Hepatocyte (in vitro differentiated cells): ENCODE data around the gene PDE11A. TPM values are rescaled to one million over a fixed set of nuclear protein-coding genes. Genes with fewer than 3 reads are reported as not detected.
"Not testable (repeated sequence)": the region's sequence is repeated elsewhere in the genome, so short reads cannot be mapped to it uniquely, and the experiment has no call there.

ENCODE experiments used
- DNase-seq: peaks from one replicate; pipeline ENCODE4 v3.0.0-alpha.2; 2016; ENCODE audit warnings: low spot score
- H2AFZ ChIP-seq: fragments of 200-600 bp; sonication (generic); 2 replicates; pipeline ENCODE4 v1.6.0; 2016; ENCODE audit warnings: antibody characterized with exemption, mild to moderate bottlenecking
- H3K27ac ChIP-seq: fragments of 200-600 bp; sonication (generic); 2 replicates; pipeline ENCODE4 v1.5.1; 2016; ENCODE audit warnings: mild to moderate bottlenecking
- H3K27me3 ChIP-seq: fragments of 200-600 bp; sonication (generic); 2 replicates; pipeline ENCODE4 v1.6.1; 2016
- H3K36me3 ChIP-seq: fragments of 200-600 bp; sonication (generic); replicated peaks from 2 replicates; pipeline ENCODE4 v1.5.1; 2016; ENCODE audit warnings: low read depth; ENCODE audit not compliant: insufficient read depth
- H3K4me1 ChIP-seq: fragments of 200-600 bp; sonication (generic); 2 replicates; pipeline ENCODE4 v1.5.1; 2016; ENCODE audit warnings: mild to moderate bottlenecking, moderate library complexity; ENCODE audit not compliant: insufficient read depth
- H3K4me2 ChIP-seq: fragments of 200-600 bp; sonication (generic); 2 replicates; pipeline ENCODE4 v1.6.0; 2016
- H3K4me3 ChIP-seq: fragments of 200-600 bp; sonication (generic); 2 replicates; pipeline ENCODE4 v1.5.1; 2016; ENCODE audit warnings: mild to moderate bottlenecking
- H3K79me2 ChIP-seq: fragments of 200-600 bp; sonication (generic); 2 replicates; pipeline ENCODE4 v1.6.0; 2017; ENCODE audit warnings: mild to moderate bottlenecking
- H3K9me2 ChIP-seq: fragments of 200-600 bp; sonication (generic); replicated peaks from 2 replicates; pipeline ENCODE4 v1.6.0; 2017; ENCODE audit warnings: mild to moderate bottlenecking; ENCODE audit not compliant: insufficient read depth
- H3K9me3 ChIP-seq: fragments of 200-600 bp; sonication (generic); 2 replicates; pipeline ENCODE4 v1.5.1; 2016; ENCODE audit warnings: low read depth, mild to moderate bottlenecking
- H4K20me1 ChIP-seq: fragments of 200-600 bp; sonication (generic); 2 replicates; pipeline ENCODE4 v1.6.0; 2016; ENCODE audit warnings: mild to moderate bottlenecking; ENCODE audit not compliant: insufficient read depth, poor library complexity, severe bottlenecking
- EZH2 ChIP-seq: fragments of 200-600 bp; sonication (generic); IDR thresholded peaks from 2 replicates; pipeline ENCODE4 v1.6.1; 2016; ENCODE audit warnings: antibody characterized with exemption, mild to moderate bottlenecking, borderline replicate concordance
- EZH2phosphoT487 ChIP-seq: fragments of 200-600 bp; sonication (generic); IDR thresholded peaks from one replicate; pipeline ENCODE4 v1.6.1; 2018; ENCODE audit warnings: antibody characterized with exemption, mild to moderate bottlenecking, low read depth, moderate library complexity; ENCODE audit not compliant: unreplicated experiment, severe bottlenecking
- WGBS: methylation state at CpG from one replicate; pipeline ENCODE4 v1.1.6; 2016; ENCODE audit warnings: low lambda C conversion rate; ENCODE audit errors: missing lambda C conversion rate; 5-methylcytosine and 5-hydroxymethylcytosine counted together
- polyA plus RNA-seq: library from polyadenylated mRNA; unstranded; fragments of >200 nt; fragmentation: Nextera tagmentation; extraction: Ambion mirVana; gene quantifications from 2 replicates; pipeline ENCODE4 v1.2.1, GENCODE V29; 2016
- total RNA-seq: library from RNA; depleted of rRNA; stranded (reverse); fragments of >200 nt; gene quantifications from 2 replicates; pipeline ENCODE4 v1.2.3, GENCODE V29; 2014
- TF ChIP-seq, protein P1 (sequence below): fragments of 200-600 bp; sonication (generic); IDR thresholded peaks from 2 replicates; pipeline ENCODE4 v1.5.1; 2016; ENCODE audit warnings: antibody characterized with exemption, mild to moderate bottlenecking; ENCODE audit not compliant: poor library complexity

The PDE11A gene
- total and polyA plus RNA-seq, 2 experiments from 2014 or later = 0.71 to 1.9 TPM

DNA sequence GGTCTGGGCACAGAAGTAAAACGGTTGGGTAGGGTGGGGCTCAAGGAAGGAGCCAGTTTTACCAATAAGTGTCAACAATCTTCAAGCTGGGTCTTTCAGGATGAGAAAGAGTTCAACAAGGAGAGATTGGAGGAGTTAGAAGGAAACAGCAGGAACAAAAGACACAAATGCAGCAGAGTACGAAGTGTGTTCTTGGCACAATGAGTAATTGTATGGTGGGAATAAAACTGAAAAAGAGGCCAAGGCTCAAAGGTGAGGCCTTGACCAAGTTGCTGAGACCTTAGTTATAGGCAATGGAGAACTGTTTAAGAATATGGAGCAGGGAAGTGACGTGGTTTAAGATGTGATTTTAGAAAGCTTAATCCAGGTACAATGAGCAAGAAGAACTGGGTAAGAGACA lies 230.3 kb downstream of the PDE11A start:
- WGBS = 72% methylated on average over 3 of the region's 3 CpGs
- H4K20me1 ChIP-seq = no peaks in the 10 kb centered on the region
- no peaks in the 10 kb centered on the region for H3K36me3 ChIP-seq
- H3K4me1 ChIP-seq = no peaks in the 10 kb centered on the region
- no peak overlapping the region for H3K4me3 ChIP-seq
- DNase-seq = no peak
- TF ChIP-seq EZH2phosphoT487 (no peak), EZH2 (no peak)
- TF ChIP-seq, protein P1, sequence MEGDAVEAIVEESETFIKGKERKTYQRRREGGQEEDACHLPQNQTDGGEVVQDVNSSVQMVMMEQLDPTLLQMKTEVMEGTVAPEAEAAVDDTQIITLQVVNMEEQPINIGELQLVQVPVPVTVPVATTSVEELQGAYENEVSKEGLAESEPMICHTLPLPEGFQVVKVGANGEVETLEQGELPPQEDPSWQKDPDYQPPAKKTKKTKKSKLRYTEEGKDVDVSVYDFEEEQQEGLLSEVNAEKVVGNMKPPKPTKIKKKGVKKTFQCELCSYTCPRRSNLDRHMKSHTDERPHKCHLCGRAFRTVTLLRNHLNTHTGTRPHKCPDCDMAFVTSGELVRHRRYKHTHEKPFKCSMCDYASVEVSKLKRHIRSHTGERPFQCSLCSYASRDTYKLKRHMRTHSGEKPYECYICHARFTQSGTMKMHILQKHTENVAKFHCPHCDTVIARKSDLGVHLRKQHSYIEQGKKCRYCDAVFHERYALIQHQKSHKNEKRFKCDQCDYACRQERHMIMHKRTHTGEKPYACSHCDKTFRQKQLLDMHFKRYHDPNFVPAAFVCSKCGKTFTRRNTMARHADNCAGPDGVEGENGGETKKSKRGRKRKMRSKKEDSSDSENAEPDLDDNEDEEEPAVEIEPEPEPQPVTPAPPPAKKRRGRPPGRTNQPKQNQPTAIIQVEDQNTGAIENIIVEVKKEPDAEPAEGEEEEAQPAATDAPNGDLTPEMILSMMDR = no peak
- H3K9me3 ChIP-seq = no peaks in the 10 kb centered on the region
- no peaks in the 10 kb centered on the region for H3K9me2 ChIP-seq
- no peak overlapping the region for H3K4me2 ChIP-seq
- H2AFZ ChIP-seq = no peak overlapping the region
- no peaks in the 10 kb centered on the region for H3K79me2 ChIP-seq
- H3K27ac ChIP-seq = no peak overlapping the region
- H3K27me3 ChIP-seq = no peaks in the 10 kb centered on the region

DNA sequence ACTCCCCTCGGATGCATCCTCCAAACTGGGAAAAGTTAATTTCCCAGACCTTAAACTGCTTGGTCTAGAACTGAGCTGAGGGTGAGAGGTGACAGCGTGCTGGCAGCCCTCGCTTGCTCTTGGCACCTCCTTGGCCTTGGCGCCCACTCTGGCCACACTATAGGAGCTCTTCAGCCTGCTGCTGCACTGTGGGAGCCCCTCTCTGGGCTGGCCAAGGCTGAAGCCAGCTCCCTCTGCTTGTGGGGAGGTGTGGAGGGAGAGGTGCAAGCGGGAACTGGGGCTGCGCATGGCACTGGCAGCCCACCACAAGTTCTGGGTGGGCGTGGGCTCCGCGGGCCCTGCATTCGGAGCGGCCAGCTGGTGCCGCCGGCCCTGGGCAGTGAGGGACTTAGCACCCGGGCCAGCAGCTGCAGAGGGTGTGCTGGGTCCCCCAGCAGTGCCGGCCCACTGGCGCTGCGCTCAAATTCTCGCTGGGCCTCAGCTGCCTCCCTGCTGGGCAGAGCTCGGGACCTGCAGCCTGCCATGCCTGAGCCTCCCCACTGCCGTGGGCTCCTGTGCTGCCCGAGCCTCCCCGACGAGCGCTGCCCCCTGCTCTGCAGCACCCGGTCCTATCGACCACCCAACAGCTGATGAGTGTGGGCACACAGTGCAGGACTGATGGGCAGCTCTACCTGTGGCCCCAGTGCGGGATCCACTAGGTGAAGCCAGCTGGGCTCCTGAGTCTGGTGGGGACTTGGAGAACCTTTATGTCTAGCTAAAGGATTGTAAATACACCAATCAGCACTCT lies 237.0 kb downstream of the PDE11A start:
- not testable (repeated sequence) for H3K79me2 ChIP-seq, H3K4me1 ChIP-seq, H3K27me3 ChIP-seq, H3K4me2 ChIP-seq, H2AFZ ChIP-seq, H3K9me3 ChIP-seq, H3K4me3 ChIP-seq, H3K36me3 ChIP-seq, H3K27ac ChIP-seq, DNase-seq, H4K20me1 ChIP-seq, H3K9me2 ChIP-seq
- 95% methylated on average over 27 of the region's 27 CpGs for WGBS

DNA sequence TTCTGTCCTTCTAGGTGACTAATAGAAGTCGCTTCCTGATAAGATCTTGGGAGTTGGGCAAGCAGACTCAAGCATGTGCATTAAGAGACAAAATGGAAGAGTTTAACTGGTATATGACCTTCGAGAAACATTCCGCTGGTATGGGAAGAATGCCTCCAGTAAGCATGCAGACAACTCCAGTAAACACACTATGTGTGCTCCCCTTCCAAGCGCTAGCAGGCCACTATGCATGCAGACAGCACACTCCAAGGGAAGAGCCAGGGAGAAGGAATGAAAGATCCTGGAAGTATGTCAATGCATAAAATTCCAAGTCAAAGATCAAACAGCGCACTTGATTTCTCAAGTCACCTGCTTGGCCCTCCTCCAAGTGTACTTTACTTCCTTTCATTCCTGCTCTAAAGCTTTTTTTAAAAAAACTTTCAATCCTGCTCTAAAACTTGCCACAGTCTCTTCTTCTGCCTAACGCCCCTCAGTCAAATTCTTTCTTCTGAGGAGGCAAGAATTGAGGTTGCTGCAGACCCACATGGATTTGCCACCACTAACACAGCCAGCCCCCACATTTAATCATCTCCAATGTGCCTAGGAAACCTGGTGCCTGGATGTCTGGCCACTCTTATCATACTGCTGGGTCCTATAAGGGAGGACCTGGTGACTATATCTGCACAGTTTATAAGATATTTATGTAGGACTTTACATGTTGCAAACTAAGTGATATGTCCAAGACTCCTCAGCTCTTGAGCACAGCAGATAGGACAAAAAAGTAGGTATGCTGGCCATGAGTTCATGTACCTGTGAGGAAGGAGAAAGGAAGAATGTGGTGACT lies 239.8 kb downstream of the PDE11A start:
- Histone ChIP-seq H3K4me1 (no peaks in the 10 kb centered on the region), H3K4me2 (no peak overlapping the region), H3K4me3 (no peak overlapping the region), H3K79me2 (no peaks in the 10 kb centered on the region), H4K20me1 (no peaks in the 10 kb centered on the region), H3K27ac (no peak overlapping the region), H3K9me2 (no peaks in the 10 kb centered on the region), H3K36me3 (no peaks in the 10 kb centered on the region), H2AFZ (no peak overlapping the region), H3K9me3 (no peaks in the 10 kb centered on the region), H3K27me3 (no peaks in the 10 kb centered on the region)
- 78% methylated on average over 6 of the region's 6 CpGs for WGBS
- DNase-seq = no peak
- TF ChIP-seq, protein P1 = no peak
- TF ChIP-seq EZH2 (no peak), EZH2phosphoT487 (no peak)

DNA sequence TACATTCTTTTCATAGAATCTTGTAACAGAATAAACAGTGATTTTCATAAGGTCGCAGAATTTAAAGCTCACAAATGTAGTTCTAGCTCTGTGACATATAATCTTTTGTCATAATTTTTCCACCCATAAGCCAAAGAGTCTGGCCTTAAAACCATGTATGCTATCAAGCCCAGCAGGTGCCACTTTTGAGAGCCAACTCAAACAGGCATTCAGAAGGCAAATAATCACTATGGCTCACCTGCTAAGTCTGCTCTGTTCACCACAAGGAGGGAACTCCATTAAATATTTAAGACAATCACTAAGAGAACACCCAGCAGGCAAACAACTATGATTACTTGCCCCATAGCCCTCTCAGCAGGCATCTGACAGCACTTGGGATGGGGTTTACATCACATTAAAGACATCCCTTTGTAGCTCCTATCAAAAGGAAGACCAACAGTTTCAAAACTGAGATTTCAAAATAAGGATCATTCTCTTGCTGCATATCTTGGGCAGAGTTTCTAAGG lies 241.6 kb downstream of the PDE11A start:
- no peaks in the 10 kb centered on the region for H3K79me2 ChIP-seq
- 93% methylated on average over 1 of the region's 1 CpG for WGBS
- no peaks in the 10 kb centered on the region for H3K9me3 ChIP-seq
- H3K27ac ChIP-seq = no peak overlapping the region
- H3K4me3 ChIP-seq = no peak overlapping the region
- no peaks in the 10 kb centered on the region for H3K4me1 ChIP-seq
- TF ChIP-seq, protein P1 = no peak
- no peak for TF ChIP-seq EZH2
- no peak for TF ChIP-seq EZH2phosphoT487
- no peak overlapping the region for H2AFZ ChIP-seq
- H3K27me3 ChIP-seq = no peaks in the 10 kb centered on the region
- no peak for DNase-seq
- no peaks in the 10 kb centered on the region for H3K9me2 ChIP-seq
- H3K36me3 ChIP-seq = no peaks in the 10 kb centered on the region
- H3K4me2 ChIP-seq = no peak overlapping the region
- no peaks in the 10 kb centered on the region for H4K20me1 ChIP-seq
